ENCODE data around the gene RIPK3. TPM values are rescaled to one million over a fixed set of nuclear protein-coding genes. Genes with fewer than 3 reads are reported as not detected.

Gene RIPK3
- total RNA-seq, 1 experiment from 2014 or later, result 0.35 TPM

- Histone ChIP-seq H3K56ac (ENCODE audit: insufficient read length, low read depth, low read length) (no peak overlapping the region), H3K23ac (ENCODE audit: insufficient read length, low read depth, low read length) (no peak overlapping the region), H3K18ac (ENCODE audit: insufficient read length, low read depth, low read length) (no peak overlapping the region), H3K4me2 (ENCODE audit: insufficient read depth, insufficient read length, low read length) (no peak overlapping the region), H4K8ac (replicated peaks; ENCODE audit: insufficient read length, low read depth, low read length) (no peak overlapping the region), H4K20me1 (ENCODE audit: control insufficient read depth, insufficient read depth, insufficient read length) (no peaks in the 10 kb centered on the region), H3K14ac (ENCODE audit: insufficient read depth, low read length) (no peak overlapping the region), H2BK12ac (ENCODE audit: insufficient read length, low read depth, low read length) (no peak overlapping the region), H3K27ac (ENCODE audit: insufficient read length, low read depth, low read length) (no peak overlapping the region), H4K5ac (ENCODE audit: insufficient read length, low read depth, low read length) (no peak overlapping the region), H3K9ac (ENCODE audit: extremely low read depth, insufficient read length, low read length) (no peak overlapping the region), H3K4me1 (ENCODE audit: insufficient read depth, low read length) (no peaks in the 10 kb centered on the region), H2BK5ac (ENCODE audit: insufficient read length, low read length) (no peak overlapping the region), H2BK15ac (ENCODE audit: low read depth, low read length) (no peak overlapping the region), H2AK5ac (ENCODE audit: insufficient read length, low read length) (no peak overlapping the region), H3K79me2 (ENCODE audit: insufficient read depth, low read length) (no peaks in the 10 kb centered on the region), H2BK20ac (ENCODE audit: low read depth, low read length, poor library complexity, severe bottlenecking) (no peak overlapping the region), H4K91ac (ENCODE audit: insufficient read length, low read depth, low read length) (no peak overlapping the region), H3K79me1 (ENCODE audit: insufficient read depth, low read depth, low read length, poor library complexity, severe bottlenecking) (no peaks in the 10 kb centered on the region), H3T11ph (ENCODE audit: low read length) (no peak overlapping the region), H3K23me2 (ENCODE audit: insufficient read length, low read depth, low read length, poor library complexity, severe bottlenecking) (no peaks in the 10 kb centered on the region), H2AFZ (ENCODE audit: low read length) (no peak overlapping the region), H3K27me3 (ENCODE audit: insufficient read depth, low read length) (no peaks in the 10 kb centered on the region), H2BK120ac (ENCODE audit: low read depth, low read length, poor library complexity, severe bottlenecking) (no peak overlapping the region), H3K9me3 (ENCODE audit: control insufficient read depth, low read depth, low read length) (no peaks in the 10 kb centered on the region), H3K4ac (ENCODE audit: low read depth, low read length) (no peak overlapping the region)
- Mint-ChIP-seq H3K27me3 (ENCODE audit: low read depth) (no peaks in the 10 kb centered on the region), H3K27ac (no peak overlapping the region), H3K4me3 (no peak overlapping the region), H3K4me1 (peaks cover 8 to 10% of the 10 kb centered on the region in 2 experiments), H3K9me3 (no peaks in the 10 kb centered on the region; a peak in 1 of 5 replicates), H3K36me3 (ENCODE audit: insufficient read depth in 1 of 3, low read depth in 3 of 3) (peaks cover 7 to 48% (median 17%) of the 10 kb centered on the region in 3 experiments)
- no peak for DNase-seq
- WGBS (ENCODE audit: extremely low coverage, insufficient read length, low lambda C conversion rate), result no CpG with 5 or more reads among the region's 2 CpGs
- TF ChIP-seq, protein P1, sequence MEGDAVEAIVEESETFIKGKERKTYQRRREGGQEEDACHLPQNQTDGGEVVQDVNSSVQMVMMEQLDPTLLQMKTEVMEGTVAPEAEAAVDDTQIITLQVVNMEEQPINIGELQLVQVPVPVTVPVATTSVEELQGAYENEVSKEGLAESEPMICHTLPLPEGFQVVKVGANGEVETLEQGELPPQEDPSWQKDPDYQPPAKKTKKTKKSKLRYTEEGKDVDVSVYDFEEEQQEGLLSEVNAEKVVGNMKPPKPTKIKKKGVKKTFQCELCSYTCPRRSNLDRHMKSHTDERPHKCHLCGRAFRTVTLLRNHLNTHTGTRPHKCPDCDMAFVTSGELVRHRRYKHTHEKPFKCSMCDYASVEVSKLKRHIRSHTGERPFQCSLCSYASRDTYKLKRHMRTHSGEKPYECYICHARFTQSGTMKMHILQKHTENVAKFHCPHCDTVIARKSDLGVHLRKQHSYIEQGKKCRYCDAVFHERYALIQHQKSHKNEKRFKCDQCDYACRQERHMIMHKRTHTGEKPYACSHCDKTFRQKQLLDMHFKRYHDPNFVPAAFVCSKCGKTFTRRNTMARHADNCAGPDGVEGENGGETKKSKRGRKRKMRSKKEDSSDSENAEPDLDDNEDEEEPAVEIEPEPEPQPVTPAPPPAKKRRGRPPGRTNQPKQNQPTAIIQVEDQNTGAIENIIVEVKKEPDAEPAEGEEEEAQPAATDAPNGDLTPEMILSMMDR (conservative IDR thresholded peaks at IDR 0.05), result no peak
Observed at GRCh38 chr14:24293525-24293924, 46.3 kb downstream of the RIPK3 start.
